ENCODE data around the gene PCDH9. TPM values are rescaled to one million over a fixed set of nuclear protein-coding genes. Genes with fewer than 3 reads are reported as not detected.

PCDH9 gene
- total RNA-seq, 1 donor from 2014 or later = 5.1 TPM

DNA sequence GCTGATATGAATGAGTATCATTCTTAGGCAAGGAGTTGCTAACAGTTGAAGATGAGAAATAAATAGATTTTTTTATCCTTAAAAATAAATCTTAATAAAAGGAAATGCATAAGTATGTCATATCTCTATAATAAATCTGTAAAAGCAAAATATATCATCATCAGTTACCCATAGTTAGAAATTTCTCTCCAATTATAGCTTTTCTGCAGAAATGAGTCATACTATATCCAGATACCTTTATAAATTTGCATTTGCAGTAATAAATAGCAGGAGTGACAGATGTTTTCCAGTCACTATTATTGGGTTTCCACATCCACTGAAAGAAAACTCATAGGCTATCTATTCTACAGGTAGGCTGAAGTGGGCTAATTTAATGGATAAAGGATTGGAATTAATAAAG, 829.8 kb downstream of the PCDH9 start:
- Histone ChIP-seq H3K9me3 (no peaks in the 10 kb centered on the region), H3K27ac (no peak overlapping the region), H3K4me3 (no peak overlapping the region), H3K4me1 (no peaks in the 10 kb centered on the region), H3K27me3 (no peaks in the 10 kb centered on the region), H3K36me3 (no peaks in the 10 kb centered on the region)
- ATAC-seq = no peak
- intact Hi-C loops (cut with DNase I) = no loop called here
- no peak for DNase-seq
- TF ChIP-seq, protein P1, sequence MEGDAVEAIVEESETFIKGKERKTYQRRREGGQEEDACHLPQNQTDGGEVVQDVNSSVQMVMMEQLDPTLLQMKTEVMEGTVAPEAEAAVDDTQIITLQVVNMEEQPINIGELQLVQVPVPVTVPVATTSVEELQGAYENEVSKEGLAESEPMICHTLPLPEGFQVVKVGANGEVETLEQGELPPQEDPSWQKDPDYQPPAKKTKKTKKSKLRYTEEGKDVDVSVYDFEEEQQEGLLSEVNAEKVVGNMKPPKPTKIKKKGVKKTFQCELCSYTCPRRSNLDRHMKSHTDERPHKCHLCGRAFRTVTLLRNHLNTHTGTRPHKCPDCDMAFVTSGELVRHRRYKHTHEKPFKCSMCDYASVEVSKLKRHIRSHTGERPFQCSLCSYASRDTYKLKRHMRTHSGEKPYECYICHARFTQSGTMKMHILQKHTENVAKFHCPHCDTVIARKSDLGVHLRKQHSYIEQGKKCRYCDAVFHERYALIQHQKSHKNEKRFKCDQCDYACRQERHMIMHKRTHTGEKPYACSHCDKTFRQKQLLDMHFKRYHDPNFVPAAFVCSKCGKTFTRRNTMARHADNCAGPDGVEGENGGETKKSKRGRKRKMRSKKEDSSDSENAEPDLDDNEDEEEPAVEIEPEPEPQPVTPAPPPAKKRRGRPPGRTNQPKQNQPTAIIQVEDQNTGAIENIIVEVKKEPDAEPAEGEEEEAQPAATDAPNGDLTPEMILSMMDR (IDR thresholded peaks at IDR 0.05) = no peak

DNA sequence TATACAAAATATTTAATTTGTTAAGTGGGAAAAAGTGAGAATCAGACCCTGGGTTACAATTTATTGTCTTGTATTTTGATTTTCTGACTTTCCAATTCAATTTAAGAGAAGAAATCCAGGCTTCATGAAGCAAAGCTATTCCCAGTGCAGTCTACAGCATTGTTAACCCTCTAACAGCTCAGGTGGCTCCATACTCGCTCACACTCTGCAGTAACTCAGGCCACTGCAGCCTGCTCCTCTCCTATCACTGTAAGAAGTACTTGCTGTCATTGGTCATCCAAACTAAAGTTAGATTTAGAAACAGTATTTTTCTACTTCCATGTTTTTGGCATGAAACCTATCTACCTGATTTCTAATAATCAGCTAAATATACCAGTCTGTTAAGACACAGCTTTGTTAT, 830.3 kb downstream of the PCDH9 start:
- Histone ChIP-seq H3K4me3 (no peak overlapping the region), H3K9me3 (no peaks in the 10 kb centered on the region), H3K27ac (no peak overlapping the region), H3K36me3 (no peaks in the 10 kb centered on the region), H3K27me3 (no peaks in the 10 kb centered on the region), H3K4me1 (no peaks in the 10 kb centered on the region)
- intact Hi-C loops (cut with DNase I) = no loop called here
- TF ChIP-seq, protein P1 (IDR thresholded peaks at IDR 0.05) = no peak
- DNase-seq (no peak), ATAC-seq (no peak)

DNA sequence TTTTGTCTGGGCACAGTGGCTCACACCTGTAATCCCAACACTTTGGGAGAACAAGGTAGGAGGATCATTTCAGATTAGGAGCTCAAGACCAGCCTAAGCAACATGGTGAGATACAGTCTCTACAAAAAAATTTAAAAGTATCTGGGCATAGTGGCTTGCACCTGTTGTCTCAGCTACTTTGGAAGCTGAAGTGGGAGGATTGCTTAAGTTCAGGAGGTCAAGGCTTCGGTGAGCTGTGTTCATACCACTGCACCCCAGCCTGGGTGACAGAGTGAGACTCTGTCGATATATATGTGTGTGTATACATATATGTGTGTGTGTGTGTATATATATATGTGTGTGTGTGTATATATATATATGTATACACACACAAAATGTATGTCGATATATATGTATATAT, 833.0 kb downstream of the PCDH9 start:
- H3K27me3 ChIP-seq = no peaks in the 10 kb centered on the region
- no peaks in the 10 kb centered on the region for H3K9me3 ChIP-seq
- TF ChIP-seq, protein P1 (IDR thresholded peaks at IDR 0.05) = no peak
- intact Hi-C loops (cut with DNase I) = no loop called here
- H3K27ac ChIP-seq = no peak overlapping the region
- no peak for DNase-seq
- H3K4me1 ChIP-seq = no peaks in the 10 kb centered on the region
- no peak for ATAC-seq
- no peaks in the 10 kb centered on the region for H3K36me3 ChIP-seq
- H3K4me3 ChIP-seq = no peak overlapping the region

DNA sequence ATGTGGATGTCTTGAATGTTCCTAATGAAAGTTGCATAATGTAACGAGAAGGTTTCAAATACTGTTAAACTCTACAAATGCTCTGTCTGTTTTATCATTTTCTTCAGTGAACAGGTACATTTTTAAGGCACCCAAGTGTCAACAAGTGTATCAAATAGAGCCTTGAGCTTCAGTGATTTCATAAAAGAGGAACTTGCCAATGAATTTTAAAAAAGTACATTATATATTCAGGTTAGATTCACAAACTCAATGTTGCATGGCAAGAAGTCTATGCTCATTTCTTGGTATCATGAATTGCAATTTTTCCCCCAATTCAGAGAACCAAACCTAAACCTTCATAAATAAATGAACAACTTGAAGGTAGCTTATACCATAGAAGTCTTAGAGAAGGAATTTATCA, 838.8 kb downstream of the PCDH9 start:
- no peaks in the 10 kb centered on the region for H3K27me3 ChIP-seq
- ATAC-seq = no peak

GRCh38 chr13:66378894-66379293, 851.2 kb downstream of the PCDH9 start:
- intact Hi-C loops (cut with DNase I) = no loop called here
- Histone ChIP-seq H3K4me3 (no peak overlapping the region), H3K36me3 (no peaks in the 10 kb centered on the region), H3K4me1 (no peaks in the 10 kb centered on the region), H3K9me3 (no peaks in the 10 kb centered on the region), H3K27me3 (no peaks in the 10 kb centered on the region), H3K27ac (no peak overlapping the region)
- DNase-seq (no peak), ATAC-seq (no peak)
- TF ChIP-seq, protein P1 (IDR thresholded peaks at IDR 0.05) = no peak

More for the DNA sequence above, 838.8 kb downstream of the PCDH9 start:
- intact Hi-C loops (cut with DNase I) = no loop called here
- Histone ChIP-seq H3K9me3 (no peaks in the 10 kb centered on the region), H3K4me1 (no peaks in the 10 kb centered on the region), H3K4me3 (no peak overlapping the region), H3K36me3 (no peaks in the 10 kb centered on the region), H3K27ac (no peak overlapping the region)
- TF ChIP-seq, protein P1 (IDR thresholded peaks at IDR 0.05) = no peak
- no peak for DNase-seq

- Histone ChIP-seq H3K27ac (no peak overlapping the region), H3K9me3 (no peaks in the 10 kb centered on the region), H3K4me1 (no peaks in the 10 kb centered on the region), H3K36me3 (no peaks in the 10 kb centered on the region), H3K4me3 (no peak overlapping the region), H3K27me3 (no peaks in the 10 kb centered on the region)
- ATAC-seq = no peak
- intact Hi-C loops (cut with DNase I) = no loop called here
- TF ChIP-seq, protein P1 (IDR thresholded peaks at IDR 0.05) = no peak
- DNase-seq = no peak
Measured at GRCh38 chr13:66377569-66377968, 852.6 kb downstream of the PCDH9 start.
